DMS53 (cell line): ENCODE data around the gene ATP23.

Source experiments
- DNase-seq: peaks from one replicate; lab custom pipeline; 2025; lab: John Stamatoyannopoulos, UW

Gene ATP23

DNA sequence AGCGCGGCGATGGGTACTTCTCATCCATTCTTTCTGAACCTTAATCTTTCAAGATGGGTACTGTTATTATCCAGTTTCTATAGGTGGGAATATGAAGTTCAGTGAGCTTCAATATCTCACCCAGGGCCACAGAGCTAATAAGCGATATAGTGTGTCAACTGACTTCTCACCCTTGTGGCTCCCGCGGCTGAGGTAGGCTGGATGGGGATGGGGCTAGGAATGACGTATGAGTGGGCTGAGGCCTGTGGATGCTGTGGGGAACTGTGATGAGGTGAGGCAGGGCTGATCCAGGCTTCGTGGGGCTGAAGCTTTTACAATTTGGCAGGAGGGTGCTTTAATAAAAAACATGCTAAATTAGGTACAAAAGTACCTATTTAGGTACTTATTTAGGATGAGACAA is 32.9 kb upstream of the ATP23 start:
- no peak for DNase-seq

DNA sequence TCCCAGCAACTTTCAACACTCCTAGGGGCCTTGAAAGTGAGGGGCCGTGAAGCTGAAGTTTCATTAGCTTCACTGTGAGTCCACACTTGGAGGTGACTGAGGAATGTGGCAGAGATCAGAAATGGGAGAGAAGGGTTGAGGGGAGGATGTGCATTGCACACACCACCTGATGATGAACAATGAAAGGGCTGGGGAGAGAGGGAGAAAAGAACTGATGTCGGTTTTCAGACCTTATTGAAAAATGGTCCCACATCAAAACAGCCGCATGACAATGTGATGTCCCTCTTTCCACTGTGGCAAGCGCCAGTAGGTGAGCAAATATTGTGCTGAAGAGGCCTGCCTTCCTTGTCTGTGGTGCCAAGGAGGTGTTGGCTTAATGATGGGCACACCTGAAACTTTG is 32.3 kb upstream of the ATP23 start:
- DNase-seq, result no peak

GRCh38 chr12:57909611-57910010 is 31.8 kb upstream of the ATP23 start:
- no peak for DNase-seq

GRCh38 chr12:57918147-57918546 is 23.2 kb upstream of the ATP23 start:
- DNase-seq, result no peak

DNA sequence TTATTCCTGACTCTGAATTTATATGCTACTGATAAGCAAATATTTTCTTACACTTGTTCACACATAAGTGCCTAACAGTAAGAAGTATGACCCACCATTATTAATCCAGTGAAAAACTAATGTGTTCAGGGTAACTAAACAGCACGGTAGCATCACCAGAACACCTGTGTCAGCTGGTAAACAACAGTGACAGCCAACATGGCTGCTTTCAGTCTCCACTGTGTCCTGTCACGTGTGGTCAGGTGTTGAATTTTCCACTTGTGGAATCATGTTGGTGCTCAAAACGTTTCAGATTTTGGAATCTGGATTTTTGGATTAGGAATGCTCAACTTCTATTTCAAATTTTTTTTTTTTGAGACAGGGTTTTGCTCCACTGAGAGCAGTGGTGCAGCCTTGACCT is 14.3 kb upstream of the ATP23 start:
- DNase-seq, result peak; percentile 49

GRCh38 chr12:57929092-57929830 is 12.1 kb upstream of the ATP23 start:
- DNase-seq, result peak; percentile 13

DNA sequence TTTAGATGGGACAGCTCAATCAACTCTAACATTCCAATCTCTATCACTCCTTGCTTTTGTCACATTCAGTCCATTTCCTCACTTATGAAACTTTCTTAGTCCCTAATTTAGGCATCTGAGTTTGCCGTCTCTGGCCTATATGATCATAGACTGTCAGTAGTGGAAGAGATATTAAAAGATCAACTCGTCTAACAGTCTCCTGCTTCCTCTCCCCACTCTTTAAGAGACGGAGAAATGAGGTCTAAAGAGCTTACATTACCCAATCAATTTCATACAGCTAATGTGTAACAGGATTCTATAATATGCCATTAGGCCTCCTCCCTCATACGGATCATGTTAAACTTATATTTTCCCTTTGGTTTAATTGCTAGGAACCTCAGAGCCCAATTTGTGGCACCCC is 6.5 kb upstream of the ATP23 start:
- no peak for DNase-seq

- DNase-seq, result no peak
Measured at GRCh38 chr12:57935331-57935730, 6.0 kb upstream of the ATP23 start.

DNA sequence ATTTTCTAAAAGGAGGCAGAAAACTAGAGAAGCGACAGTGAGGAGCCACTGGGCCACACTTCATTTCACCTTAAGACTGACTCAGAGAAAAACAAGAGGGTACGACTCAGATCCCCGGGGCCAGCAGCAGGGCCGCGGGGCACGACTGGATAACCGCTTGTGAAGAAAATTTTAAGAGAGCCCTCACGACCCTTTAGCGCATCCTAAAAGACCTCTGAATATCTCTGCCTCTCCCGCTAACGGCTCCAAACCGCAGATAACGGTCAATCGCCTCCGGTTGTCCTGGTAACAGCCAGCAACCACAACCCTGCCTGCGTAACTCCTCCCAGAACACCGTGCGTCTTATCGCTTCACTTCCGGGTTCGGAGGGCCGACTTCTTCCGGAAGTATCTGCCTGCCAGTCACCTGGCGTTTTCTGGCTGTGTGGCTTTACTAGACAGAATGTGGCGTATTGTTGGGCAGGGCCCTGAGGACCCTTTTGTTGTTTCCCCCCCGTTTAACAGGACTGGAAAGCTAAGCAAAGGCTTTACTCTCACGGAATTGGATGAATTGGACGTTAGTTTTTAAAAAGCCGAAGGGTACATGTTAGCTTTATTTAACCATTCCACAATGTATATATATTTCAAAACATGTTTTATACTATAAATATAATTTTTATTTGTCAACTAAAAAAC is 5.4 kb upstream of the ATP23 start:
- peak; percentile 99 for DNase-seq

GRCh38 chr12:57936513-57936883 is 4.9 kb upstream of the ATP23 start:
- peak; percentile 38 for DNase-seq

GRCh38 chr12:57939291-57939690 is 2.1 kb upstream of the ATP23 start:
- DNase-seq, result no peak

- no peak for DNase-seq
Measured at GRCh38 chr12:57940052-57940914, 1.1 kb upstream of the ATP23 start.

DNA sequence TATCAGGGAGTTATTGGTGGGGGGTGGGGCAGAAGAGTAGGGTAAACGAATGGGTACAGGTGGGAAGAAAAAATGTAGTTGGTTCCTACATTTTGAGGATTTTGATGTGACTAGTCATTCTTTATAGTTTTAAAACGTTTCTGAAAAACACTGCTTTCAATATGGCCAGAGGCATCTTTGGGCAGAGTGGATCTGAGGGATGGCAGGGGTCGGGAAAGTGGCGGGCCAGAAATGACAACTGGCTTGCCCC is 527 bp upstream of the ATP23 start:
- DNase-seq, result no peak

DNA sequence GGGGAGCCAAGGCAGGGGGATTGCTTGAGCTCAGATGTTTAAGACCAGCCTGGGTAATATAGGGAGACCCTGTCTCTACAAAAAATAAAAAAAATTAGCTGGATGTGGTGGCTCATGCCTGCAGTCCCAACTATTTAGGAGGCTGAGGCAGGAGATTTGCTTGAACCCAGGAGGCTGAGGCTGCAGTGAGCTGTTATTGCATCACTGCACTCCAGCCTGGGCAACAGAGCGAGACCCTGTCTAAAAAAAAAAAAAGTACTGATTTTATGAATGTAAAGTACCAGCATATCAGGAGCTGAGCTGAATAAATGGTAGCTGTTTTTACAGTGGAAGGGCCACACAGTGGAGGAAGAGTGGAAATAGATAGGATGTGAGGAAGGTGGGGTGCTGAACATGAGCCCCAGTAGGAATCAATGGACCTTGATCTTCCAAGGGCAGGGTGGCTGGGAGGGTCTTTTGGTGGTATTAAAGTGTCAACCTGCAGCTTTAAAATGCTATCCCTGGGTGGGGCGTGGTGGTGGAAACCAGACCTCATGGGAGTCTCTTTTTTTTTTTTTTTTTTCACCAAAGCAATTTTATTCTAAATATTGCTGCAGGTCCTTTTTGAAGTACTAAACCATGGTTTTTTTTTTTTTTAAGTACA is 2.2 kb downstream of the ATP23 start:
- no peak for DNase-seq

GRCh38 chr12:57944313-57945023 is 3.1 kb downstream of the ATP23 start:
- DNase-seq, result no peak

- DNase-seq, result no peak
Measured at GRCh38 chr12:57952766-57953165, 11.4 kb downstream of the ATP23 start.

GRCh38 chr12:57954768-57955167 is 13.4 kb downstream of the ATP23 start:
- no peak for DNase-seq

DNA sequence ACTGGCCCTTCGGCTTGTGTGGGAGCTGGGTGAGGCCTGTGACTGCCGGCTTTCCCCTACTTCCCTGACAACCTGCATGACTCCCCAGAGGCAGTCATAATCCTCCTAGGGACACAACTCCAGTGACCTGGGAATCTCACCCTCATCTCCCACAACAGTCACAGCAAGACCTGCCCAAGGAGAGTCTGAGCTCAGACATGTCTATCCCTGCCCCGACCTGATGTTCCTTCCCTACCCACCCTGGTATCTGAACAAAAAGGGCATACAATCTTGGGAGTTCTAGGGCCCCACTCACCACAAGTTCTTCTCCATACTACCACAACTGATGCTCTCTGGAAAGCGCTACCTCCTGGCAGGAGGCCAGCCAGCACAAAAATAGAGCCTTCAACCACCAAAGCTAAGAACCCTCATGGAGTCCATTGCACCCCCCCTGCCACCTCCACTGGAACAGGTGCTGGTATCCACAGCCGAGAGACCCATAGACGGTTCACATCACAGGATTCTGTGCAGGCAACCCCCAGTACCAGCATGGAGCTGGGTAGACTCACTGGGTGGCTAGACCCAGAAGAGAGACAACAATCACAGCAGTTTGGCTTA is 16.8 kb downstream of the ATP23 start:
- DNase-seq, result no peak

DNA sequence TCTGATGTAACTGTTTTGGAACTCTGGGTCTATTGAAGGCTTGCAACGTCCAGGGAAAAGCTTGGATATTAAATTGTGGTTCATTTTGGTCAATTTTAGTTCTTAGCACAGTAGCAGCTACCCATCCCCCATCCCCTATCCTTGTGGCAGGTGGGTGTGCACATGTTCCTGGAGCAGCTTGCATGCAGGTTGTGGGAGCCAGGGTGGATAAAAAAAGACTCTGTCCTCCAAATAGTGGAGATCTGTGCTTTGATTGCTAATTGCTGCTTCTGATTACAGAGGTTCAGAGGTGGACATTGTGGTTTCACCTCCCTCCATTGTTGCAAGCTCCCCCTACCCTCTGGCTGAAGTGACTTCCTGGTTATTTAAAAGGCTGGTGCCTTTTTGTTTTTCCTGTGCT is 23.1 kb downstream of the ATP23 start:
- peak; percentile 31 for DNase-seq

DNA sequence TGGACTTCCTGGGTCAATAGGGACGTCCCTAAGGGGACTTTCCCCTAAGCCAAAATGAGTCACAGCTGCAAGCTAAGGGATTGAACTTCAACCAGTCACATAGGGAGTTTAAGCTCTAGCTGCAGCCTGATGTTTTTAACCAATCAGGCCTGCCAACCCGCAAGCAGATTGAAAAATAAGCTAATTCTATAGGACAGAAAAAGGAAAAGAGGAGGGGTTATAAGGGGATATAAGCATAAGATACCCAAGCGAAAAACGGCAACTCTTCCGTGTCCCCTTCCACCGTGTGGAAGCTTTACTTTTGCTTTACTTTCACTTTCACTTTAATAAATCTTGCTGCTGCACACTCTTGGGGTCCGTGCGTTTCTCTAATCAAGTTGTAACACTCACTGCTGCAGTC is 24.4 kb downstream of the ATP23 start:
- peak; percentile 90 for DNase-seq

DNA sequence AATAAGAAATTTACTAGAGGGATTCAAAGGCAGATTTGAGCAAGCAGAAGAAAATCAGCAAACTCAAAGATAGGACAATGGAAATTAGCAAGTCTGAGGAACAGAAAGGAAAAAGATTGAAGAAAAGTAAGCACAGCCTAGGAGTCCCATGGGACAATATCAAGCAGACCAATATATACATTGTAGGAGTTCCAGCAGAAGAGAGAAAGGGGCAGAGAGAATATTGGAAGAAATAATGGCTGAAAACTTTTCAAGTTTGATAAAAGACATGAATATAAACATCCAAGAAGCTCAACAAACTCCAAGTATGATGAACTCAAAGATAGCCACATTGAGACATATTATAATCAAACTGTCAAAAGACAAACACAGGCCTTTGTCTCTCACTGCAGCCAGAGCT is 25.2 kb downstream of the ATP23 start:
- DNase-seq, result no peak
